K562 (cell line): ENCODE measurements around the gene HDHD5. TPM values are rescaled to one million over a fixed set of nuclear protein-coding genes. Genes with fewer than 3 reads are reported as not detected.
A peak's percentile ranks its signal among the peaks of the same experiment; 100 is the strongest.

Experiments
- CREB1 ChIP-seq, 2 experiments: sonication (generic) in 1 of 2; formaldehyde crosslinking in 1 of 2; IDR thresholded peaks; 2 replicates each; pipeline versions ENCODE4 v1.6.1 to v1.8.0; 2012 to 2022; ENCODE audit warnings: inconsistent platforms in 1 of 2, mild to moderate bottlenecking in 1 of 2, missing genetic modification reagents in 1 of 2, moderate library complexity in 1 of 2
- EZH2 ChIP-seq: IDR thresholded peaks from 2 replicates; pipeline ENCODE4 v1.6.1; 2012; ENCODE audit warnings: low read depth, mild to moderate bottlenecking, inconsistent platforms, low read length, borderline replicate concordance
- MIER1 ChIP-seq: fragments of 450-650 bp; IDR thresholded peaks from 2 replicates; pipeline ENCODE4 v1.6.1; 2016; ENCODE audit warnings: antibody characterized with exemption, mild to moderate bottlenecking, low read depth
- TEAD1 ChIP-seq, 2 experiments: fragments of 450-650 bp in 1 of 2; sonication (generic) in 1 of 2; formaldehyde crosslinking; IDR thresholded peaks; 2 replicates each; pipeline versions ENCODE4 v1.4.0 to v1.8.0; 2020 to 2022; ENCODE audit warnings: mild to moderate bottlenecking in 2 of 2, missing genetic modification reagents in 1 of 2
- ZNF217 ChIP-seq: sonication (generic); formaldehyde crosslinking; IDR thresholded peaks from 2 replicates; pipeline ENCODE4 v1.8.0; 2022; ENCODE audit warnings: mild to moderate bottlenecking, missing genetic modification reagents
- ZNF253 ChIP-seq: fragments of 250-450 bp; sonication (Bioruptor Pico); conservative IDR thresholded peaks from 2 replicates; pipeline ENCODE4 v1.6.1; 2021; ENCODE audit warnings: mild to moderate bottlenecking
- ZNF695 ChIP-seq: fragments of 450-650 bp; formaldehyde crosslinking; IDR thresholded peaks from 2 replicates; pipeline ENCODE4 v1.4.0; 2020; ENCODE audit warnings: mild to moderate bottlenecking, moderate library complexity
- polyA plus RNA-seq, 8 experiments: library from polyadenylated mRNA; depleted of rRNA in 4 of 8; stranded (reverse) in 5 of 8; unstranded in 3 of 8; fragments of >200 nt; fragmentation: Nextera tagmentation in 2 of 8; fragmentation: Illumina TruSeq in 1 of 8; extraction: Ambion mirVana in 2 of 8; extraction: Trizol in 1 of 8; gene quantifications; 2 replicates each; pipeline versions ENCODE4 v1.2.1 to v1.2.3, GENCODE V29; 2011 to 2014; ENCODE audit warnings: inconsistent platforms in 1 of 8, missing spikeins in 1 of 8
- total RNA-seq, 7 experiments: library from RNA; depleted of rRNA in 6 of 7; stranded (reverse); fragments of >200 nt in 6 of 7; fragmentation: Illumina TruSeq in 2 of 7; extraction: Trizol in 2 of 7; gene quantifications; 2 replicates each; pipeline versions ENCODE4 v1.2.1 to v1.2.3, GENCODE V29; 2011 to 2021; ENCODE audit warnings: low replicate concordance in 1 of 7
- TF ChIP-seq, protein P1 (sequence below): IDR thresholded peaks from 3 replicates; pipeline ENCODE4 v1.6.1; 2011; ENCODE audit warnings: borderline replicate concordance, mild to moderate bottlenecking; ENCODE audit not compliant: insufficient read length, insufficient read depth
- TF ChIP-seq, protein P2 (sequence below), 2 experiments: fragments of 450-650 bp; conservative IDR thresholded peaks; 2 replicates each; pipeline ENCODE4 v1.6.1; 2017; ENCODE audit warnings: mild to moderate bottlenecking in 2 of 2, moderate library complexity in 2 of 2
- TF ChIP-seq, protein P3 (sequence below): fragments of 150-350 bp; conservative IDR thresholded peaks from 2 replicates; pipeline ENCODE4 v1.6.1; 2014; ENCODE audit warnings: low read length
- TF ChIP-seq, protein P4 (sequence below): conservative IDR thresholded peaks from 2 replicates; pipeline ENCODE4 v1.6.1; 2011; ENCODE audit warnings: low read depth, mild to moderate bottlenecking, low read length; ENCODE audit not compliant: control insufficient read depth

Gene HDHD5
- total and polyA plus RNA-seq, 9 of the 15 experiments (the other 6 are each of a cell fraction or from before 2014, with no cell fraction given): 1.6 to 36.6 (median 24.2) TPM

- TF ChIP-seq, protein P1, sequence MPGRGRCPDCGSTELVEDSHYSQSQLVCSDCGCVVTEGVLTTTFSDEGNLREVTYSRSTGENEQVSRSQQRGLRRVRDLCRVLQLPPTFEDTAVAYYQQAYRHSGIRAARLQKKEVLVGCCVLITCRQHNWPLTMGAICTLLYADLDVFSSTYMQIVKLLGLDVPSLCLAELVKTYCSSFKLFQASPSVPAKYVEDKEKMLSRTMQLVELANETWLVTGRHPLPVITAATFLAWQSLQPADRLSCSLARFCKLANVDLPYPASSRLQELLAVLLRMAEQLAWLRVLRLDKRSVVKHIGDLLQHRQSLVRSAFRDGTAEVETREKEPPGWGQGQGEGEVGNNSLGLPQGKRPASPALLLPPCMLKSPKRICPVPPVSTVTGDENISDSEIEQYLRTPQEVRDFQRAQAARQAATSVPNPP: no peak
- TF ChIP-seq ZNF253 (no peak), ZNF695 (CRISPR knock-in tag) (no peak), CREB1 (IDR thresholded peaks at IDR 0.05) (peak; percentile 48), CREB1 (CRISPR knock-in tag; IDR thresholded peaks at IDR 0.05) (no peak; the same call in 1 of the 2 replicates), ZNF217 (CRISPR knock-in tag) (no peak), MIER1 (0 out of 2 replicates have a peak, but pooled peaks have one; percentile 51), TEAD1 (CRISPR knock-in tag; IDR thresholded peaks at IDR 0.05) (0 out of 4 replicates have a peak, but pooled peaks of 1 of the 2 experiments have one; percentile 39), EZH2 (no peak)
- TF ChIP-seq, protein P2, sequence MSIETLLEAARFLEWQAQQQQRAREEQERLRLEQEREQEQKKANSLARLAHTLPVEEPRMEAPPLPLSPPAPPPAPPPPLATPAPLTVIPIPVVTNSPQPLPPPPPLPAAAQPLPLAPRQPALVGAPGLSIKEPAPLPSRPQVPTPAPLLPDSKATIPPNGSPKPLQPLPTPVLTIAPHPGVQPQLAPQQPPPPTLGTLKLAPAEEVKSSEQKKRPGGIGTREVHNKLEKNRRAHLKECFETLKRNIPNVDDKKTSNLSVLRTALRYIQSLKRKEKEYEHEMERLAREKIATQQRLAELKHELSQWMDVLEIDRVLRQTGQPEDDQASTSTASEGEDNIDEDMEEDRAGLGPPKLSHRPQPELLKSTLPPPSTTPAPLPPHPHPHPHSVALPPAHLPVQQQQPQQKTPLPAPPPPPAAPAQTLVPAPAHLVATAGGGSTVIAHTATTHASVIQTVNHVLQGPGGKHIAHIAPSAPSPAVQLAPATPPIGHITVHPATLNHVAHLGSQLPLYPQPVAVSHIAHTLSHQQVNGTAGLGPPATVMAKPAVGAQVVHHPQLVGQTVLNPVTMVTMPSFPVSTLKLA (conservative IDR thresholded peaks at IDR 0.05): peak in 1 of 2 experiments; percentile 61; a peak in 2 of 4 replicates
- TF ChIP-seq, protein P3, sequence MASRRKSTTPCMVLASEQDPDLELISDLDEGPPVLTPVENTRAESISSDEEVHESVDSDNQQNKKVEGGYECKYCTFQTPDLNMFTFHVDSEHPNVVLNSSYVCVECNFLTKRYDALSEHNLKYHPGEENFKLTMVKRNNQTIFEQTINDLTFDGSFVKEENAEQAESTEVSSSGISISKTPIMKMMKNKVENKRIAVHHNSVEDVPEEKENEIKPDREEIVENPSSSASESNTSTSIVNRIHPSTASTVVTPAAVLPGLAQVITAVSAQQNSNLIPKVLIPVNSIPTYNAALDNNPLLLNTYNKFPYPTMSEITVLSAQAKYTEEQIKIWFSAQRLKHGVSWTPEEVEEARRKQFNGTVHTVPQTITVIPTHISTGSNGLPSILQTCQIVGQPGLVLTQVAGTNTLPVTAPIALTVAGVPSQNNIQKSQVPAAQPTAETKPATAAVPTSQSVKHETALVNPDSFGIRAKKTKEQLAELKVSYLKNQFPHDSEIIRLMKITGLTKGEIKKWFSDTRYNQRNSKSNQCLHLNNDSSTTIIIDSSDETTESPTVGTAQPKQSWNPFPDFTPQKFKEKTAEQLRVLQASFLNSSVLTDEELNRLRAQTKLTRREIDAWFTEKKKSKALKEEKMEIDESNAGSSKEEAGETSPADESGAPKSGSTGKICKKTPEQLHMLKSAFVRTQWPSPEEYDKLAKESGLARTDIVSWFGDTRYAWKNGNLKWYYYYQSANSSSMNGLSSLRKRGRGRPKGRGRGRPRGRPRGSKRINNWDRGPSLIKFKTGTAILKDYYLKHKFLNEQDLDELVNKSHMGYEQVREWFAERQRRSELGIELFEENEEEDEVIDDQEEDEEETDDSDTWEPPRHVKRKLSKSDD: no peak
- TF ChIP-seq, protein P4, sequence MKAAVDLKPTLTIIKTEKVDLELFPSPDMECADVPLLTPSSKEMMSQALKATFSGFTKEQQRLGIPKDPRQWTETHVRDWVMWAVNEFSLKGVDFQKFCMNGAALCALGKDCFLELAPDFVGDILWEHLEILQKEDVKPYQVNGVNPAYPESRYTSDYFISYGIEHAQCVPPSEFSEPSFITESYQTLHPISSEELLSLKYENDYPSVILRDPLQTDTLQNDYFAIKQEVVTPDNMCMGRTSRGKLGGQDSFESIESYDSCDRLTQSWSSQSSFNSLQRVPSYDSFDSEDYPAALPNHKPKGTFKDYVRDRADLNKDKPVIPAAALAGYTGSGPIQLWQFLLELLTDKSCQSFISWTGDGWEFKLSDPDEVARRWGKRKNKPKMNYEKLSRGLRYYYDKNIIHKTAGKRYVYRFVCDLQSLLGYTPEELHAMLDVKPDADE: peak; percentile 33; the same call in 1 of the 2 replicates
These were observed 12.3 kb upstream of the HDHD5 start (continued) for GRCh38 chr22:17171153-17172028.
